HG02798 (cell line): ENCODE measurements around the gene CPED1.
A peak's percentile ranks its signal among the peaks of the same experiment; 100 is the strongest.

ENCODE experiments used
- ATAC-seq: cut with Tn5 transposase; IDR thresholded peaks from one replicate; pipeline ENCODE4 v1.9.1; 2021; ENCODE audit warnings: mild to moderate bottlenecking; ENCODE audit not compliant: unreplicated experiment, poor library complexity

The CPED1 gene

GRCh38 chr7:121081327-121081936 is 92.9 kb downstream of the CPED1 start:
- ATAC-seq: peak; percentile 84

GRCh38 chr7:121082400-121083101 is 94.0 kb downstream of the CPED1 start:
- ATAC-seq: no peak

- no peak for ATAC-seq
These were observed 94.8 kb downstream of the CPED1 start for GRCh38 chr7:121083138-121083789.

GRCh38 chr7:121083790-121084251 is 95.3 kb downstream of the CPED1 start:
- no peak for ATAC-seq

- no peak for ATAC-seq
These were observed 95.7 kb downstream of the CPED1 start for GRCh38 chr7:121084256-121084655.

DNA sequence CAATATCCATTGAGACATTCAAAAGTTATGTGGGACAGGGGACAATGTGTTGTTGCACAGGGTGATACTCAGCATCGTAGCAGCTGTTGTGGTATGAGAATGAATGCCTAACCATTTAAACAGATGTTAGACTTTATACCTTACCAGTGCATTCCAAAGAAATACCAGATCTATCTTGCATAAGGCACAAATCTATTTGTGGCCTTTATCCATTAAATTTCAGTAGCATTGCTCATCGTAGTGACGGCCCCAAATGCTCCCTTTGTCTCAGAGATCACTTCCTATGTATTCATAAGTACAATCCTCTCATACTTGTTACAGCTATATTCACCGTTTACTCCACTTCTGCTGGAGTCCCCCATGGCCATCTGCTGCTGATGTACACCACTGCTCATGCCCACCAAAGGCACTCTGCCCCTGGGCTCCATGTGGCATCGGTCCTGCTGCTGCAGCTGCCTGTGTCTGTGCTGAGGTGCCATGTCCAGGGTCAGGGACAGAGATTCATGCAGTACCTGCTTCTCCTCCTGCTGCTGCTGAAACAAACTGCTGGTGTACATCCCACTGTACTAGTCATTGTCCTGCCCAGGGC is 96.3 kb downstream of the CPED1 start:
- no peak for ATAC-seq

DNA sequence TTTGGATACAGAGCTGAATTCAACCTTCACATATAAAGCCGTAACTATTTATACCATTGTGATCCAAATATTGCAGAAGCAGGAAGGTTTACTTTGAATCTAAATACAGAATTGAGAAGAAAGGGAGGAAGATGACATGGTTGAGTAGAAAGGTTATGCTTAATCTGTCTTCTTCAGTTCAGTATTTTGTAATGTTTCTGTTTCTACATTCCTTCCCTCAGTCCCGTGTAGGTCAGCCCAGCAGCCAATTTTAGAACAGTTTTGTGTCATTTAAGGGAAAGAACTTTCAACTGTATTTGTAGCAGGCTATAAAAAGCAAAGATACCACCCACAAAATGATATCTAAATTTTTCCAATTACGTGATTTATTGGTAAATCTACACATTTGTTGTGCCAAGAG is 97.4 kb downstream of the CPED1 start:
- no peak for ATAC-seq

DNA sequence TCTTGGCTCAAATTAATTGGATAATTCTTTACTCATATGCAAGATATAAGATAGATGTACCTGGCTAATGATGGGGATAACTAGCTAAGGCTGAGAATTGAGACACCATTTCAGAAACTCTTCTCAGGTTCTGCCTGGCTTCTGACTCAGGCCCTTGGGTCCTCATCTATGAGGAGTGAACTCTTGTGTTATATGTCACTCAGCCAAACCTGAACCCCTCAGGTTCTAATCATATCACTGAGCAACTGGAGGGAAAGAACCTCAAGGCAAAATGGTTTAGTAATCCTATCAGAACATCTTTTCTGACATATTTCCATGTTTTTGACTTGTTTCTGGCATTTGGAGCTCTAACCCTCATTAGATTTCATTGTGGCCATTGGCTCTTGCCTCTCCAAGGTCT is 100.4 kb downstream of the CPED1 start:
- ATAC-seq: no peak

GRCh38 chr7:121094829-121095228 is 106.3 kb downstream of the CPED1 start:
- no peak for ATAC-seq

DNA sequence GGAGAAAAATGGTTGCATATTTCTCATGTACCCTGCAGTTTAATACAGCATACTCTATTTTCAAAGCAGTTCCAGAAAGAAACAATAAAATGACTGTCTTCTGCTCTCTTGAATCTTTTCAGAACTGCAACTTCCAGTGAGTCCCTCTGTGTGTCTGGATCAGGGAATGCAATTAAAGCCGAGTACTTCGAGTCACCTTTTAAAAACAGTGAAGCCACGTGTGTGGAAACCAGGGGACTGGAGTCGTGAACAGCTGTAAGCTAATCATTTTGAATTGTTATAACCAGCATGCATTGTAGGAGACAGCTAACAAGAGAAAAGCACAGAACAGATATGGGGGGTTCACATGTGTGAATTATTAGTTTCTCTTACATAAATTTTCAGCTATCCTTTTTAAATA is 109.1 kb downstream of the CPED1 start:
- no peak for ATAC-seq

GRCh38 chr7:121099572-121099971 is 111.1 kb downstream of the CPED1 start:
- ATAC-seq: no peak

DNA sequence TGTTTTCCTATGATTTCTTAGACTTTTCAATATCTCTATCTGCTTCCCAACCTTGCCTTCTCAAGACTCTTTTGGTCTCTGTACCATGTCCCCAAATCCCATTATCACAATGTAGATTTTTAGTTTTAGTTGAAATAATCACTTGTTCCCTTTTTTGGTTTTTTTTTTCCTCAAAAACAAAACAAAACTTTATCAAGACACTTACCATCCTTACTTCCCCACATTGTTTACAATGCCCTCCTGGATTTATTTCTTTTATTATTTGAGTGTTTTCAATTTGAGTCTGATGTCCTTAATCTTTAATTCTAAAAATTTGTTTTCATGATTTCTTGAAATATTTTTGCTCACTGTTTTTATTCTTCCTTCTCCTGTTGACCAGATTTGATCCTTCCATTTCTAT is 112.6 kb downstream of the CPED1 start:
- no peak for ATAC-seq

DNA sequence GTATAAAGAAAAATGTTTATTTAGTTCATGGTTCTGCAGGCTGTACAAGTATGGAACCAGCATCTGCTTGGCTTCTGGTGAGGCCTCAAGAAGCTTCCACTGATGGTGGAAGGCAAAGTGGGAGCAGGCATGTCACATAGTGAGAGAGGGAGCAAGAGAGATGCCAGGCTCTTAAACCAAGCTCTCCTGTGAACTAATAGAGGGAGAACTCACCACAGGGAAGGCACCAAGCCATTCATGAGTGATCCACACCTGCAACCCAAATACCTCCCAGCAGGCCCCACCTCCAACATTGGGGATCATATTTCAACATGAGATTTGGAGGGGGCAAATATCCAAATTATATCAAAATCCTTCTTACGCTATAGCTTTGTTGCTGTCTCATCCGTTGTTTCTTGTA is 113.1 kb downstream of the CPED1 start:
- no peak for ATAC-seq

DNA sequence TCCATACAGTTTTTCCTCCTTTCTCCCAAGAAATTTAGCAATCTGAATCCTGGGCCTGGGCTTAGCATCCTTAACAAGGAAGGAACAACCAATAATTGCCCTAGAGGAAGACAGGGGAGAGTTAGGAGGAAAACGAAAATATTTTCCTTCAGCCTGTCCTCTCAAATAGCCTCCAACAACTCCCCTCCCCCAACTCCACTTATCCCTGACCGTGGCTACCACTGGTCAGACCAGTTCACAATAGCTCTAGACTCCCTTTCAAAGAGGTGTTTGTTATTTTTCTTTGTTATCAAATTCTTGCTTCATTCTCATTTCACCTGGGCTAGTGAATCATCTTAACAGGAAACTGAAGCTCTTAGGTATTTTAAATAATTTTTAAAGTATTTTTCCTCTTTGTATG is 114.1 kb downstream of the CPED1 start:
- ATAC-seq: no peak

GRCh38 chr7:121103086-121103485 is 114.6 kb downstream of the CPED1 start:
- ATAC-seq: no peak

DNA sequence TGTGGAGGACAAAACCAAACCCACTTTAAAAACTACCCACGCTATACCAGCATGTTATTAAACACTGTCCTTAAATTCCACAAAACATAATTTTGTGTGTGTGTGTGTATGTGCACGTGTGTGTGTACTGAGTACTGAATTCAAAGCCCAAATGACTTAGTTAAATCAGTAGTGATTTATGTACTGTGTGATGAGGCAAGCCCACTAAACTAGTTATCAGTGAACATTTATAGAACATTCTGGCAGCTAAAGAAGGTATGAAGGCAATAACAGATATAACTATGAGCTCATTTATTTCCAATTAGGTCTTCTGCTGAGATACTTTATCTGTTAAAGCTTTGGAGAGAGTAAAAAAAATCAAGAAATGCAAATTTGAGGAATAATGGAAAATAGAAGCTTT is 115.1 kb downstream of the CPED1 start:
- ATAC-seq: no peak

- ATAC-seq: no peak
These were observed 116.8 kb downstream of the CPED1 start for GRCh38 chr7:121105262-121105661.

DNA sequence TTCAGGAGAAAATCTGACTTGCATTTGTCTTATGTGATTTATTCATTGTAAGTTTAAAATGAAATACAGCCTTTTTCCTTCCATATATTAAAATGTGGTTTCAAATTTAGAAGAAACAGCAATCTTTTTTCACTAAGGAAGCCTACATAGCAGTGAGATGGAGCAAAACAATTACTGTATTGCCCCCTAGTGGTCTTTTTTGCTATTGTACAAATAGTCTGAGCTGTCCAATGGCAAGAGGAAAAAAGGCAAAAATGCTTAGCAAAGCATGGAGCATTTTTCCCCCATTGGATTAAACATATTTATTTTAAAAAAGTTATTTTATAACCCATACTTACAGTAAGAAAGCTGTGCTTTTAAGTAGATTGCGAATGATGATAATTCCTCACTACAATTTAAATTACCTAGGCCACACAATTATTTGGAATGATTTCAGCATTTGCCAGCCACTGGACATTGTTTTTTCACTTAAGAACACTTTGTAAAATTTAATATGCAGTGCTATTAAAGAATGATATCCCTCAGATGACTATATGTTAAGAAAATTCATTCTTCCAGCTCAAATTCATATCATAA is 119.5 kb downstream of the CPED1 start:
- peak; percentile 92 for ATAC-seq

GRCh38 chr7:121109145-121109544 is 120.6 kb downstream of the CPED1 start:
- ATAC-seq: no peak

- no peak for ATAC-seq
These were observed 124.8 kb downstream of the CPED1 start for GRCh38 chr7:121113288-121113687.

GRCh38 chr7:121116396-121116795 is 127.9 kb downstream of the CPED1 start:
- ATAC-seq: no peak
